Gastrocnemius medialis (tissue), 4 donors: ENCODE data around the gene SESN3.
"Not testable (repeated sequence)": the region's sequence is repeated elsewhere in the genome, so short reads cannot be mapped to it uniquely, and the experiment has no call there.

Experiments
- CTCF ChIP-seq, 5 experiments: fragments of 450-650 bp in 3 of 5; fragments of 200-600 bp in 2 of 5; sonication (generic) in 2 of 5; IDR thresholded peaks in 4 of 5; conservative IDR thresholded peaks in 1 of 5; 1 replicate in 4 of 5; 2 replicates in 1 of 5; pipeline ENCODE4 v1.5.1; 2016 to 2019; ENCODE audit warnings: antibody characterized with exemption in 5 of 5, mild to moderate bottlenecking in 3 of 5, moderate library complexity in 3 of 5
- POLR2A ChIP-seq, 2 donors: fragments of 450-650 bp; IDR thresholded peaks; one replicate each; pipeline ENCODE4 v1.6.1; 2017; ENCODE audit warnings: antibody characterized with exemption in 2 of 2, mild to moderate bottlenecking in 2 of 2, moderate library complexity in 2 of 2

- TF ChIP-seq CTCF (IDR thresholded peaks at IDR 0.05 in 4 of 5, conservative IDR thresholded peaks at IDR 0.05 in 1 of 5); POLR2A (IDR thresholded peaks at IDR 0.05): not testable (repeated sequence)
Measured at GRCh38 chr11:95209535-95209934, 21.5 kb downstream of the SESN3 start.
